ENCODE results near the gene WNT2.
"Not testable (repeated sequence)": the region's sequence is repeated elsewhere in the genome, so short reads cannot be mapped to it uniquely, and the experiment has no call there.

The WNT2 gene

DNA sequence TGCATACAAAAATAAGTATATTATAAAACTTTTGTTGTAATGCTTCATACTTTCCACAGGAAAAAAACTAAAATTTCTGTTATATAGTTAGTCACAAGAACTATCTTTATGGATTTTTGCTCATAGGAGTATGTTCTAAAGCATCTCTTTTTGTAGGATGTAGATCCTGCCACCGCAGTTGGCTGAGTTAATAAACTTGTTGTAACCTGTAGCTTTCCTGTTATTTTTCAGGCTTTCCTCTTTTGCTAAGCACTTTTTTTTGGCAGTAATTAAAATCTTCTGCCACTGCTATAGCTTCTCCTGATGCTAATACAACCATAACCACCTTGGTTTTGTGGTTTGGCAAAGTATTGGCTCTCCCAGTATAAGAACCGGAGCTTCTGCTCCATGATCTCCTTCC, 60.3 kb downstream of the WNT2 start:
- no peak for DNase-seq (ENCODE audit: low spot score)

DNA sequence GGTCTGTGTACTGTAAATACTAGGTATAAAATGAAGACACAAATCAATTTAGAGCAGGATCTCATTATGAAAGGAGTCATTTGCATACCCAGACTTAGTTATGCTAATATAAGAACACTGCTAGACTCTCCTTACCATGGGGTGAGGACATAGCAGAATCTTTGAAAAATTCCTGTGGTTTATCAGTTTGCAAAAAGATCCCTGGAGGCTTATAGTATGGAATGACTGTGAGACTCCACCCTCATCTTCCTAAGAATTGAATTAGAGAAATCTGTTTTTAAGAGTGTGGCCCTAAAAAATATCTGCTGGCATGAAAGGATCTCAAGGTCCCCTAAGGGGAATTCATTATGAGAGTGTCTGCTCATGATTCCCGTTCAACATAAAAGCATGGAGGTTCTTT, 63.2 kb downstream of the WNT2 start:
- no peak for DNase-seq (ENCODE audit: low spot score)

GRCh38 chr7:117251687-117252086, 71.2 kb downstream of the WNT2 start:
- DNase-seq (ENCODE audit: low spot score) = no peak

DNA sequence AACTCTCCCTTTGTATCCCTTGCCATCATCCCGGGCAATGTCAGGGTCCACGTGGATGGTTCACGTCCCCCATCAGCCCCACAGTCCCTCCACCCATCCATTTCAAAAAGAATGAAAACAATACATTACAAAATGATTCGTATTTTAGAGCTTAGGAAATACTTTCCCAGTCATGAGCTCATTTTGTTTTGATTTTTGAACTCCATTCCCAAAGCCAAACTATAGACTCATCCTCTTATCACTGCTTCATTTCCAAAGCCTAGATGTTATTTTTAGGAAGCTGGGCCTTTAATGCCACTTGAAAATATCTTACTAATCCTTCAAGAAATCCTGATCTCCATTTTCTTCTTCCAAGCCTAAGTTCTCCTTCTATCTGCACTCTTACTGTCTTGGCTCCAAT, 72.1 kb downstream of the WNT2 start:
- no peak for DNase-seq (ENCODE audit: low spot score)

GRCh38 chr7:117250245-117250644, 72.6 kb downstream of the WNT2 start:
- no peak for DNase-seq (ENCODE audit: low spot score)

- no peak for DNase-seq (ENCODE audit: low spot score)
Observed at GRCh38 chr7:117249696-117250095, 73.2 kb downstream of the WNT2 start.

DNA sequence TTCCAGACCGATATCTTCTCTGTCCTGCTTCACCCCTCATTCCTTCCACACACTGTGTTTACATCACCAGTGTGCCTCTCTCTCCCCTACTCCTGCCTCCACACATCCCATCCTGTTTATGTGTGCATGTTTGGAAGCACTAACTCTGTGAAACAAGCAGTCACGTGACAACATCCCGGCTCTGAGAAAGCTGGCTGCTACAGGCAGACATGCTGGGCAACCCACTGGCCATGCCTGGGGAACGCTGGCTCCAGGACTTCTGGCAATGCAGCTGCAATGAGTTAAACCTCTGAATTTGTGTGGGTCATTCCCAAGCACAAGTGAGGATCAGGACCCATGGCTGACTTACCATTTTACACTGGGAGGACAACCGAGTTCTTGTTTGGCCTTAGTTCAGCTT, 74.0 kb downstream of the WNT2 start:
- DNase-seq (ENCODE audit: low spot score) = no peak

GRCh38 chr7:117247809-117248208, 75.0 kb downstream of the WNT2 start:
- DNase-seq (ENCODE audit: low spot score) = no peak

GRCh38 chr7:117245703-117246102, 77.2 kb downstream of the WNT2 start:
- not testable (repeated sequence) for DNase-seq (ENCODE audit: low spot score)

GRCh38 chr7:117243390-117243789, 79.5 kb downstream of the WNT2 start:
- no peak for DNase-seq (ENCODE audit: low spot score)

DNA sequence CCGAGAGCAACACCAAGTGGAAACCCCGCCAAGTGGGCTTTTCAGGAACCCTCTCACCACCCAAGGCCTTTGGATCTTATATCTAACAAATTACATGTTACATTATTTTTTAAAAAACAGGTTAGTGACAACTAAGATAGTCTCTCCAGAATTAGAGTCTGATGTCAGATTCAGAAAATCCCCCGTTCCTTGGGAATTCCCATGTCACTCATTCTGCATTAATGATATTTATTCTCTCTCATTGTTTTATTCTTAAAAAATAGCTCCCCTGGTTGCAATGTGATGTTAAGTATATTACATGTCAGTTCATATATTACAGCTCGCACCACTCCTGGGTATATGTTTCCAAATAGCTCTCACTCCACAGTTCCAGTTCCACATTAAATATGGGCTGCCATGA, 81.8 kb downstream of the WNT2 start:
- no peak for DNase-seq (ENCODE audit: low spot score)

DNA sequence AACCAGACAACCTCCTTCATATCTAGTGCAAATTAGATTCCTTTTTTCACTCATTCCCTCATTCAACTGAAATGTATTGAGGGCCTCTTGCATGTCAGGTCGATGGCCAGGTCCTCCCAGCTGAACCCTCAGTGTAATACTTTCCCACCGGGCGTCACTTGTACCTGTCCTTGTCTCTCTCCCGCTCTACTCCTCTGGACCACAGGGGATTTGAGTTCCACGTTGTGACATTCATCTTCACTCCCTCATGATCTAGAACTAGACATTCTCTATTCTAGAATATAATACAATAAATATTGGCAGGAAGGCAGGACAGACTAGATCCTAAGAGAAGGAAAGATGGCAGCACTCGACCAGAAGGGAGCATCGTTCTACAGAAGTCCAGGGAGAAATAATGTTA, 83.9 kb downstream of the WNT2 start:
- DNase-seq (ENCODE audit: low spot score) = no peak

- DNase-seq (ENCODE audit: low spot score) = no peak
Observed at GRCh38 chr7:117238472-117238871, 84.4 kb downstream of the WNT2 start.

GRCh38 chr7:117237646-117238045, 85.2 kb downstream of the WNT2 start:
- DNase-seq (ENCODE audit: low spot score) = no peak

GRCh38 chr7:117231047-117231359, 91.9 kb downstream of the WNT2 start:
- no peak for DNase-seq (ENCODE audit: low spot score)

- DNase-seq (ENCODE audit: low spot score) = no peak
Observed at GRCh38 chr7:117230276-117231046, 92.4 kb downstream of the WNT2 start.

DNA sequence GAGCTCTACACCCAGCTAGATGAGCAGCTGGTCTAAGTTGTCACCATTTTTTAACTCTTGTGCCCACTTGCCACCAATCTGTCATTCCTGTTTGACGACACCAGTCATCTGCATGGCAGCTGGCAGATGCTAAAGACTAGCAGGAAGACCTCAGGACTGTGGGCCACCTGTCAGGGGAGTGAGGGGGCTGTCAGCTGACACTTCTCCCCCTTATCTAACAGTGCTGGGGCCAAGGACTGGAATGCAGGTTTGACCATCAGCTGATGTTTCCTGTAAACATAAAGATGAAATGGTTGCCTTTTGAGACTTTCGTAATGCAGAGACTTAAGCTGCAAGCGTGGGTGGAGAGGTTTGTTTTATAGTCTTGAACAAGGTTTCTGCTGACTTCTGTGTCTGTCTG, 93.5 kb downstream of the WNT2 start:
- DNase-seq (ENCODE audit: low spot score) = no peak

- no peak for DNase-seq (ENCODE audit: low spot score)
Observed at GRCh38 chr7:117227091-117227490, 95.8 kb downstream of the WNT2 start.

GRCh38 chr7:117225536-117225935, 97.3 kb downstream of the WNT2 start:
- DNase-seq (ENCODE audit: low spot score) = no peak
